ENCODE results near the gene CDK13.

GRCh38 chr7:40122940-40123254 lies 172.8 kb downstream of the CDK13 start:
- TF ChIP-seq, protein P1, sequence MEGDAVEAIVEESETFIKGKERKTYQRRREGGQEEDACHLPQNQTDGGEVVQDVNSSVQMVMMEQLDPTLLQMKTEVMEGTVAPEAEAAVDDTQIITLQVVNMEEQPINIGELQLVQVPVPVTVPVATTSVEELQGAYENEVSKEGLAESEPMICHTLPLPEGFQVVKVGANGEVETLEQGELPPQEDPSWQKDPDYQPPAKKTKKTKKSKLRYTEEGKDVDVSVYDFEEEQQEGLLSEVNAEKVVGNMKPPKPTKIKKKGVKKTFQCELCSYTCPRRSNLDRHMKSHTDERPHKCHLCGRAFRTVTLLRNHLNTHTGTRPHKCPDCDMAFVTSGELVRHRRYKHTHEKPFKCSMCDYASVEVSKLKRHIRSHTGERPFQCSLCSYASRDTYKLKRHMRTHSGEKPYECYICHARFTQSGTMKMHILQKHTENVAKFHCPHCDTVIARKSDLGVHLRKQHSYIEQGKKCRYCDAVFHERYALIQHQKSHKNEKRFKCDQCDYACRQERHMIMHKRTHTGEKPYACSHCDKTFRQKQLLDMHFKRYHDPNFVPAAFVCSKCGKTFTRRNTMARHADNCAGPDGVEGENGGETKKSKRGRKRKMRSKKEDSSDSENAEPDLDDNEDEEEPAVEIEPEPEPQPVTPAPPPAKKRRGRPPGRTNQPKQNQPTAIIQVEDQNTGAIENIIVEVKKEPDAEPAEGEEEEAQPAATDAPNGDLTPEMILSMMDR (IDR thresholded peaks at IDR 0.05; ENCODE audit: insufficient read depth, low read depth, low read length): no peak
- no peak for TF ChIP-seq EZH2 (IDR thresholded peaks at IDR 0.05; ENCODE audit: insufficient read depth, low read length)

All from astrocyte (in vitro differentiated cells and primary cell).